Tibial nerve (tissue), 3 donors: Measurements from ENCODE around the gene RAB11FIP4.

Experiments
- CTCF ChIP-seq, 5 experiments: fragments of 200-600 bp in 3 of 5; fragments of 450-650 bp in 2 of 5; sonication (generic) in 3 of 5; IDR thresholded peaks; one replicate each; pipeline ENCODE4 v1.5.1; 2016 to 2019; ENCODE audit warnings: antibody characterized with exemption in 5 of 5, mild to moderate bottlenecking in 3 of 5, moderate library complexity in 2 of 5
- POLR2A ChIP-seq, 2 donors: fragments of 450-650 bp; IDR thresholded peaks; one replicate each; pipeline ENCODE4 v1.6.1; 2017; ENCODE audit warnings: antibody characterized with exemption in 2 of 2, mild to moderate bottlenecking in 2 of 2, moderate library complexity in 2 of 2

DNA sequence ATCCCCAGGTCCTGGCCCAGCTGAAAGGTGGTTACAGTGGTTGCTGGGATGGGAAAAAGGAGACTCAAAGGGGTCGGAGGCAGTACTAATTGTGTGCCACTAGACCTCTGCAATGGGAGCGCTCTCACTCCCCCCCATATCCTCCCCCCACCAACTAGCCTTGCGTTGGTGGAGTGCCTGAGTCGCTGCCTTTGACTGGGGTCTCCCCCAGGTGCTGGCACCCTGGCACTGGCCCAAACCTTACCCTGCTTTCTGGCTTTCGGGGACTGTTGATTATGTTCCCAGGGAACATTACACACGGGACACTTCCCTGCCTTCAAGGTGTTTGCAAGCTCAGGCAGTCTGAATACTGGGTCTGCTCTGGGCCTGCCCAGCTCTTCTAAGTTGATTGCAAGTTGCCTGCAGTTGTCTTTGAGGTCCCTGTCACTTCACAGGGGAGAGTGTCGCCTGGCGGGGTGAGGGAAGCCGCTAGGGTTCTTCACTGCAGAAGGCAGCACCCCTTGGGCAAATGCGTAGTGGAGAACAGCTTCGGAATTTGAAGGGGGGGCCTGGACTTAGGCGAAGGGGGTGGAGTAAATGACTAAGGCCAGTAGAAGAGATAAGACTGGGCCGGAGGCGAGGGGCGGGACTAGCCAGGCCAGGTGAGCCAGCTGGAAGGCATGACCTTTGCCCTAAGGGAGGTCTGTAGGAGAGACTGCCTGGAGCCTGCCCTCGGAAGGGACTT, 98.0 kb downstream of the RAB11FIP4 start:
- no peak for TF ChIP-seq CTCF (IDR thresholded peaks at IDR 0.05)
- TF ChIP-seq POLR2A (IDR thresholded peaks at IDR 0.05), result no peak
